ENCODE results near the gene HSPA2.
"Not testable (repeated sequence)": the region's sequence is repeated elsewhere in the genome, so short reads cannot be mapped to it uniquely, and the experiment has no call there.

Gene HSPA2

GRCh38 chr14:64569138-64569631 lies 28.6 kb downstream of the HSPA2 start:
- no peaks in the 10 kb centered on the region for H3K9me3 ChIP-seq (ENCODE audit: control insufficient read depth, low read depth, low read length)
- no peaks in the 10 kb centered on the region for H3K36me3 ChIP-seq (ENCODE audit: control insufficient read depth, low read depth, low read length)
- H3K4me1 ChIP-seq (ENCODE audit: control insufficient read depth, low read depth, low read length) = peaks cover 14% of the 10 kb centered on the region
- H3K9ac ChIP-seq (ENCODE audit: low read length) = no peak overlapping the region
- no peak overlapping the region for H3K4me3 ChIP-seq (ENCODE audit: low read length)
- H3K27me3 ChIP-seq (ENCODE audit: control insufficient read depth, insufficient read depth, low read length) = no peaks in the 10 kb centered on the region
- H3K27ac ChIP-seq (ENCODE audit: low read length) = no peak overlapping the region

GRCh38 chr14:64569646-64570045 lies 29.1 kb downstream of the HSPA2 start:
- not testable (repeated sequence) for H3K9me3 ChIP-seq (ENCODE audit: control insufficient read depth, low read depth, low read length); H3K9ac ChIP-seq (ENCODE audit: low read length); H3K36me3 ChIP-seq (ENCODE audit: control insufficient read depth, low read depth, low read length); H3K27me3 ChIP-seq (ENCODE audit: control insufficient read depth, insufficient read depth, low read length); H3K4me3 ChIP-seq (ENCODE audit: low read length); H3K27ac ChIP-seq (ENCODE audit: low read length)
- H3K4me1 ChIP-seq (ENCODE audit: control insufficient read depth, low read depth, low read length) = peaks cover 14% of the 10 kb centered on the region

- no peaks in the 10 kb centered on the region for H3K9me3 ChIP-seq (ENCODE audit: control insufficient read depth, low read depth, low read length)
- no peaks in the 10 kb centered on the region for H3K27me3 ChIP-seq (ENCODE audit: control insufficient read depth, insufficient read depth, low read length)
- no peak overlapping the region for H3K9ac ChIP-seq (ENCODE audit: low read length)
- H3K36me3 ChIP-seq (ENCODE audit: control insufficient read depth, low read depth, low read length) = no peaks in the 10 kb centered on the region
- H3K27ac ChIP-seq (ENCODE audit: low read length) = no peak overlapping the region
- H3K4me3 ChIP-seq (ENCODE audit: low read length) = peak overlapping the region; percentile 11
- peaks cover 14% of the 10 kb centered on the region for H3K4me1 ChIP-seq (ENCODE audit: control insufficient read depth, low read depth, low read length)
Measured at GRCh38 chr14:64572386-64573104, 32.0 kb downstream of the HSPA2 start.

- no peak overlapping the region for H3K27ac ChIP-seq (ENCODE audit: low read length)
- H3K9ac ChIP-seq (ENCODE audit: low read length) = no peak overlapping the region
- no peaks in the 10 kb centered on the region for H3K36me3 ChIP-seq (ENCODE audit: control insufficient read depth, low read depth, low read length)
- H3K4me3 ChIP-seq (ENCODE audit: low read length) = peak overlapping the region; percentile 11
- no peaks in the 10 kb centered on the region for H3K9me3 ChIP-seq (ENCODE audit: control insufficient read depth, low read depth, low read length)
- peaks cover 14% of the 10 kb centered on the region for H3K4me1 ChIP-seq (ENCODE audit: control insufficient read depth, low read depth, low read length)
- H3K27me3 ChIP-seq (ENCODE audit: control insufficient read depth, insufficient read depth, low read length) = no peaks in the 10 kb centered on the region
Measured at GRCh38 chr14:64573109-64573508, 32.6 kb downstream of the HSPA2 start.

GRCh38 chr14:64574371-64575107 lies 34.0 kb downstream of the HSPA2 start:
- H3K4me1 ChIP-seq (ENCODE audit: control insufficient read depth, low read depth, low read length) = peaks cover 14% of the 10 kb centered on the region
- H3K27ac ChIP-seq (ENCODE audit: low read length) = no peak overlapping the region
- H3K9ac ChIP-seq (ENCODE audit: low read length) = no peak overlapping the region
- H3K36me3 ChIP-seq (ENCODE audit: control insufficient read depth, low read depth, low read length) = no peaks in the 10 kb centered on the region
- no peaks in the 10 kb centered on the region for H3K27me3 ChIP-seq (ENCODE audit: control insufficient read depth, insufficient read depth, low read length)
- H3K9me3 ChIP-seq (ENCODE audit: control insufficient read depth, low read depth, low read length) = no peaks in the 10 kb centered on the region
- H3K4me3 ChIP-seq (ENCODE audit: low read length) = no peak overlapping the region

GRCh38 chr14:64577211-64577610 lies 36.7 kb downstream of the HSPA2 start:
- H3K9me3 ChIP-seq (ENCODE audit: control insufficient read depth, low read depth, low read length) = no peaks in the 10 kb centered on the region
- H3K4me1 ChIP-seq (ENCODE audit: control insufficient read depth, low read depth, low read length) = peaks cover 27% of the 10 kb centered on the region
- no peak overlapping the region for H3K4me3 ChIP-seq (ENCODE audit: low read length)
- no peak overlapping the region for H3K27ac ChIP-seq (ENCODE audit: low read length)
- no peaks in the 10 kb centered on the region for H3K27me3 ChIP-seq (ENCODE audit: control insufficient read depth, insufficient read depth, low read length)
- no peaks in the 10 kb centered on the region for H3K36me3 ChIP-seq (ENCODE audit: control insufficient read depth, low read depth, low read length)
- H3K9ac ChIP-seq (ENCODE audit: low read length) = no peak overlapping the region

- no peaks in the 10 kb centered on the region for H3K27me3 ChIP-seq (ENCODE audit: control insufficient read depth, insufficient read depth, low read length)
- no peaks in the 10 kb centered on the region for H3K9me3 ChIP-seq (ENCODE audit: control insufficient read depth, low read depth, low read length)
- H3K4me1 ChIP-seq (ENCODE audit: control insufficient read depth, low read depth, low read length) = peaks cover 18% of the 10 kb centered on the region
- no peak overlapping the region for H3K27ac ChIP-seq (ENCODE audit: low read length)
- H3K36me3 ChIP-seq (ENCODE audit: control insufficient read depth, low read depth, low read length) = no peaks in the 10 kb centered on the region
- H3K4me3 ChIP-seq (ENCODE audit: low read length) = no peak overlapping the region
- no peak overlapping the region for H3K9ac ChIP-seq (ENCODE audit: low read length)
Measured at GRCh38 chr14:64580467-64580866, 39.9 kb downstream of the HSPA2 start.

GRCh38 chr14:64581363-64581762 lies 40.8 kb downstream of the HSPA2 start:
- H3K4me1 ChIP-seq (ENCODE audit: control insufficient read depth, low read depth, low read length) = peaks cover 18% of the 10 kb centered on the region
- H3K4me3 ChIP-seq (ENCODE audit: low read length) = no peak overlapping the region
- H3K27me3 ChIP-seq (ENCODE audit: control insufficient read depth, insufficient read depth, low read length) = no peaks in the 10 kb centered on the region
- no peaks in the 10 kb centered on the region for H3K9me3 ChIP-seq (ENCODE audit: control insufficient read depth, low read depth, low read length)
- H3K27ac ChIP-seq (ENCODE audit: low read length) = no peak overlapping the region
- H3K36me3 ChIP-seq (ENCODE audit: control insufficient read depth, low read depth, low read length) = no peaks in the 10 kb centered on the region
- H3K9ac ChIP-seq (ENCODE audit: low read length) = no peak overlapping the region

GRCh38 chr14:64581817-64582216 lies 41.3 kb downstream of the HSPA2 start:
- Histone ChIP-seq H3K36me3 (ENCODE audit: control insufficient read depth, low read depth, low read length) (no peaks in the 10 kb centered on the region), H3K9ac (ENCODE audit: low read length) (no peak overlapping the region), H3K4me1 (ENCODE audit: control insufficient read depth, low read depth, low read length) (peaks cover 18% of the 10 kb centered on the region), H3K27ac (ENCODE audit: low read length) (no peak overlapping the region), H3K9me3 (ENCODE audit: control insufficient read depth, low read depth, low read length) (no peaks in the 10 kb centered on the region), H3K4me3 (ENCODE audit: low read length) (no peak overlapping the region), H3K27me3 (ENCODE audit: control insufficient read depth, insufficient read depth, low read length) (no peaks in the 10 kb centered on the region)

- Histone ChIP-seq H3K4me3 (ENCODE audit: low read length) (no peak overlapping the region), H3K9me3 (ENCODE audit: control insufficient read depth, low read depth, low read length) (no peaks in the 10 kb centered on the region), H3K36me3 (ENCODE audit: control insufficient read depth, low read depth, low read length) (no peaks in the 10 kb centered on the region), H3K4me1 (ENCODE audit: control insufficient read depth, low read depth, low read length) (peaks cover 18% of the 10 kb centered on the region), H3K9ac (ENCODE audit: low read length) (no peak overlapping the region), H3K27ac (ENCODE audit: low read length) (no peak overlapping the region), H3K27me3 (ENCODE audit: control insufficient read depth, insufficient read depth, low read length) (no peaks in the 10 kb centered on the region)
Measured at GRCh38 chr14:64584190-64584589, 43.6 kb downstream of the HSPA2 start.

GRCh38 chr14:64591809-64592208 lies 51.3 kb downstream of the HSPA2 start:
- Histone ChIP-seq H3K4me1 (ENCODE audit: control insufficient read depth, low read depth, low read length) (no peaks in the 10 kb centered on the region), H3K27ac (ENCODE audit: low read length) (no peak overlapping the region), H3K9ac (ENCODE audit: low read length) (no peak overlapping the region), H3K9me3 (ENCODE audit: control insufficient read depth, low read depth, low read length) (no peaks in the 10 kb centered on the region), H3K36me3 (ENCODE audit: control insufficient read depth, low read depth, low read length) (no peaks in the 10 kb centered on the region), H3K27me3 (ENCODE audit: control insufficient read depth, insufficient read depth, low read length) (no peaks in the 10 kb centered on the region), H3K4me3 (ENCODE audit: low read length) (no peak overlapping the region)
